ENCODE results near the gene MBNL2. TPM values are rescaled to one million over a fixed set of nuclear protein-coding genes. Genes with fewer than 3 reads are reported as not detected.

The MBNL2 gene
- total and polyA plus RNA-seq, 2 donors from 2014 or later = 18.8 to 70.5 TPM

GRCh38 chr13:97422118-97423054, 200.3 kb downstream of the MBNL2 start:
- intact Hi-C loops (cut with DNase I) = no loop called here
- no peak for TF ChIP-seq CTCF (IDR thresholded peaks at IDR 0.05; ENCODE audit: borderline replicate concordance, extremely low read depth, insufficient read depth)
- Histone ChIP-seq H3K36me3 (ENCODE audit: control insufficient read depth in 2 of 3, insufficient read depth in 3 of 3, low read length in 3 of 3) (no peaks in the 10 kb centered on the region), H3K9me3 (ENCODE audit: control insufficient read depth in 2 of 3, insufficient read depth in 1 of 3, low read length in 3 of 3) (no peaks in the 10 kb centered on the region), H3K27ac (ENCODE audit: low read depth in 2 of 2, low read length in 2 of 2) (no peak overlapping the region), H3K9ac (ENCODE audit: low read length in 3 of 3) (no peak overlapping the region), H3K27me3 (ENCODE audit: control insufficient read depth, insufficient read depth, low read length) (no peaks in the 10 kb centered on the region), H3K4me1 (ENCODE audit: control insufficient read depth in 2 of 3, insufficient read depth in 2 of 3, low read depth in 1 of 3, low read length in 3 of 3) (no peaks in the 10 kb centered on the region), H3K4me3 (ENCODE audit: low read length in 3 of 3) (no peak overlapping the region)
- no peak for FAIRE-seq
- no peak for DNase-seq

GRCh38 chr13:97423300-97424045, 201.3 kb downstream of the MBNL2 start:
- Histone ChIP-seq H3K36me3 (ENCODE audit: control insufficient read depth in 2 of 3, insufficient read depth in 3 of 3, low read length in 3 of 3) (no peaks in the 10 kb centered on the region), H3K9ac (ENCODE audit: low read length in 3 of 3) (no peak overlapping the region), H3K9me3 (ENCODE audit: control insufficient read depth in 2 of 3, insufficient read depth in 1 of 3, low read length in 3 of 3) (no peaks in the 10 kb centered on the region), H3K27ac (ENCODE audit: low read depth in 2 of 2, low read length in 2 of 2) (no peak overlapping the region), H3K27me3 (ENCODE audit: control insufficient read depth, insufficient read depth, low read length) (no peaks in the 10 kb centered on the region), H3K4me1 (ENCODE audit: control insufficient read depth in 2 of 3, insufficient read depth in 2 of 3, low read depth in 1 of 3, low read length in 3 of 3) (no peaks in the 10 kb centered on the region), H3K4me3 (ENCODE audit: low read length in 3 of 3) (no peak overlapping the region)
- no peak for TF ChIP-seq CTCF (IDR thresholded peaks at IDR 0.05; ENCODE audit: borderline replicate concordance, extremely low read depth, insufficient read depth)
- intact Hi-C loops (cut with DNase I) = no loop called here
- no peak for FAIRE-seq
- DNase-seq = no peak

- no peaks in the 10 kb centered on the region for H3K27me3 ChIP-seq (ENCODE audit: control insufficient read depth, insufficient read depth, low read length)
- H3K4me3 ChIP-seq (ENCODE audit: low read length in 3 of 3) = no peak overlapping the region
- DNase-seq (no peak), FAIRE-seq (no peak)
- no peaks in the 10 kb centered on the region for H3K4me1 ChIP-seq (ENCODE audit: control insufficient read depth in 2 of 3, insufficient read depth in 2 of 3, low read depth in 1 of 3, low read length in 3 of 3)
- intact Hi-C loops (cut with DNase I) = no loop called here
- H3K27ac ChIP-seq (ENCODE audit: low read depth in 2 of 2, low read length in 2 of 2) = no peak overlapping the region
- H3K9me3 ChIP-seq (ENCODE audit: control insufficient read depth in 2 of 3, insufficient read depth in 1 of 3, low read length in 3 of 3) = no peaks in the 10 kb centered on the region
- no peak for TF ChIP-seq CTCF (IDR thresholded peaks at IDR 0.05; ENCODE audit: borderline replicate concordance, extremely low read depth, insufficient read depth)
- no peak overlapping the region for H3K9ac ChIP-seq (ENCODE audit: low read length in 3 of 3)
- H3K36me3 ChIP-seq (ENCODE audit: control insufficient read depth in 2 of 3, insufficient read depth in 3 of 3, low read length in 3 of 3) = no peaks in the 10 kb centered on the region
These were observed 203.5 kb downstream of the MBNL2 start for GRCh38 chr13:97425590-97425989.

Data from kidney (tissue), 14 donors.